ENCODE results near the gene ANO3.

DNA sequence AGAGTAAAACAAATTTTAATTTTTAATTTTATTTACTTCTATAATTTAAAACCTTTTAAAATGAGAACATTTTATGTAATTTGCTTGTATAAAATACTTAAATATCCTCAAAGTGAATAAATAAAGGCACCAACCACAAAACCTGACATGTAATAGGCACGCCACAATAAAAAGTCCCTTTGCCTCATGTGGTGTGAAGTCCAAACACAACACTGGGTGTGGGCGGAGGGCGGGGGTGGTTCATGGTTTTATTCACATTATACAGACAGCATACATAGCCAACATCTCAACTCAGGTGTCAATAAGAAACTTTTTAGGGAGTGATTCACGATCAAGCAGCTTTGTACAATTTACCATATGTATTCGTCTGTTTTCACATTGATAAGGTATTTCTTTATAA, 107.9 kb downstream of the ANO3 start:
- TF ChIP-seq, protein P1, sequence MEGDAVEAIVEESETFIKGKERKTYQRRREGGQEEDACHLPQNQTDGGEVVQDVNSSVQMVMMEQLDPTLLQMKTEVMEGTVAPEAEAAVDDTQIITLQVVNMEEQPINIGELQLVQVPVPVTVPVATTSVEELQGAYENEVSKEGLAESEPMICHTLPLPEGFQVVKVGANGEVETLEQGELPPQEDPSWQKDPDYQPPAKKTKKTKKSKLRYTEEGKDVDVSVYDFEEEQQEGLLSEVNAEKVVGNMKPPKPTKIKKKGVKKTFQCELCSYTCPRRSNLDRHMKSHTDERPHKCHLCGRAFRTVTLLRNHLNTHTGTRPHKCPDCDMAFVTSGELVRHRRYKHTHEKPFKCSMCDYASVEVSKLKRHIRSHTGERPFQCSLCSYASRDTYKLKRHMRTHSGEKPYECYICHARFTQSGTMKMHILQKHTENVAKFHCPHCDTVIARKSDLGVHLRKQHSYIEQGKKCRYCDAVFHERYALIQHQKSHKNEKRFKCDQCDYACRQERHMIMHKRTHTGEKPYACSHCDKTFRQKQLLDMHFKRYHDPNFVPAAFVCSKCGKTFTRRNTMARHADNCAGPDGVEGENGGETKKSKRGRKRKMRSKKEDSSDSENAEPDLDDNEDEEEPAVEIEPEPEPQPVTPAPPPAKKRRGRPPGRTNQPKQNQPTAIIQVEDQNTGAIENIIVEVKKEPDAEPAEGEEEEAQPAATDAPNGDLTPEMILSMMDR (conservative IDR thresholded peaks at IDR 0.05; ENCODE audit: low read depth, low read length), result no peak
- TF ChIP-seq EZH2 (IDR thresholded peaks at IDR 0.05; ENCODE audit: low read length, unreplicated experiment), result no peak
- no peak for TF ChIP-seq EZH2phosphoT487 (IDR thresholded peaks at IDR 0.05; ENCODE audit: borderline replicate concordance, low read length)

Data from PC-3 (cell line).